ENCODE results near the gene PHF24.

Gene PHF24

DNA sequence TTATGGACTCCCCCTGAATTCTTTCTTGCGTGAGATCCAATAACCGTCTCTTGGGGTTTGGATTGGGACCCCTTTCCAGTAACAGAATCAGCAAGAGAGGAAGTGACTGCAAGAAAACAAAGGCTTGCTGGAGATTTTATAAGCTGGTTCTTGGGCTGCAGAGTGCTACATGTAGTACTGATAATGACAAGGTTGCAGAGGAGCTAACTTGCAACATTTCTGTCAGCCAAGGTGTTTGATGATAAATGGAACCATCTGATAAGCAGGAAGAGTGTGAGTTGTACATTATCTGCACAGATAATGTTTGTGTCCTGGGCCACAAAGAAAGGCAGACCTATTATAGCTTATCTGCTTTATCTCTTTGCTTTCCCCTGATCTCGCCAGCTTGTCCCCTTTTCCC is 68.6 kb downstream of the PHF24 start:
- Histone ChIP-seq H3K23ac (ENCODE audit: low read length in 2 of 2) (no peak overlapping the region), H3K18ac (ENCODE audit: low read depth in 1 of 2, low read length in 2 of 2) (no peak overlapping the region), H3K4me3 (ENCODE audit: insufficient read depth in 1 of 2, low read depth in 1 of 2, low read length in 2 of 2) (no peak overlapping the region), H4K8ac (ENCODE audit: low read length) (no peak overlapping the region), H4K91ac (ENCODE audit: low read length) (no peak overlapping the region), H3K4me1 (ENCODE audit: control insufficient read depth, insufficient read depth, low read depth, low read length) (peaks cover 1% of the 10 kb centered on the region), H3K9me3 (ENCODE audit: control insufficient read depth, low read length) (no peaks in the 10 kb centered on the region), H2AK5ac (ENCODE audit: low read length, severe bottlenecking) (no peak overlapping the region), H2BK15ac (ENCODE audit: low read depth, poor library complexity, severe bottlenecking) (no peak overlapping the region), H2AFZ (ENCODE audit: low read depth, low read length) (no peak overlapping the region), H3K36me3 (ENCODE audit: control insufficient read depth in 1 of 2, insufficient read depth in 2 of 2, low read depth in 1 of 2, low read length in 2 of 2) (peaks cover 14 to 45% of the 10 kb centered on the region in 2 experiments), H3K27ac (ENCODE audit: low read length, poor library complexity, severe bottlenecking) (no peak overlapping the region), H2BK5ac (ENCODE audit: low read depth, low read length, poor library complexity, severe bottlenecking) (no peak overlapping the region), H3K4ac (ENCODE audit: low read depth in 1 of 2, low read length in 2 of 2) (no peak overlapping the region), H3K79me1 (replicated peaks; ENCODE audit: low read length, poor library complexity, severe bottlenecking) (no peaks in the 10 kb centered on the region), H2BK120ac (ENCODE audit: low read depth, low read length) (no peak overlapping the region), H3K14ac (ENCODE audit: low read length in 2 of 2) (no peak overlapping the region), H2BK12ac (ENCODE audit: low read length in 2 of 2) (no peak overlapping the region), H3K4me2 (ENCODE audit: low read length, poor library complexity, severe bottlenecking) (no peak overlapping the region), H3K27me3 (ENCODE audit: control insufficient read depth in 1 of 2, insufficient read depth in 1 of 2, low read length in 2 of 2) (no peaks in the 10 kb centered on the region), H3K9ac (ENCODE audit: low read length) (no peak overlapping the region)
- DNase-seq, result no peak
- WGBS, result 75% methylated on average over 3 of the region's 3 CpGs

DNA sequence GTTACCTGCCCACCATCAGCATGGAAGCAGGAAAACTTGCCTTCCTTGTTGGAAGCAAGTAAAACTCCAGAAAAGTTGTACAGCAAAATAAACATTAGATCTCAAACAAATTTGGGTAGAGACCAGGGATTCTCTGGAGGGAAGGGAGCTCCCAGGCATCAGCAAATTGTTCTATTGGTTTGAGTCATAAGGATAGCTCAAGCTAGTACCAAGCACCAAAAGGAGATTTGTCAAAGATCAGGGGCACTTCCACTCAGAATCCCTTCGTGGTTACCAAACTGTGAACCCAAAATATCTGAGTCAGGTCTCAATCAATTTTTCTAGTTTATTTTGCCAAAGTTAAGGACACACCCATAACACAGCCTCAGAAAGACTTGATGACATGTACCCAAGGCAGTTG is 69.3 kb downstream of the PHF24 start:
- H3K4me2 ChIP-seq (ENCODE audit: low read length, poor library complexity, severe bottlenecking), result no peak overlapping the region
- H3K4me1 ChIP-seq (ENCODE audit: control insufficient read depth, insufficient read depth, low read depth, low read length), result peaks cover 1% of the 10 kb centered on the region
- no peaks in the 10 kb centered on the region for H3K9me3 ChIP-seq (ENCODE audit: control insufficient read depth, low read length)
- H4K8ac ChIP-seq (ENCODE audit: low read length), result no peak overlapping the region
- H3K14ac ChIP-seq (ENCODE audit: low read length in 2 of 2), result no peak overlapping the region
- peaks cover 12 to 41% of the 10 kb centered on the region in 2 experiments for H3K36me3 ChIP-seq (ENCODE audit: control insufficient read depth in 1 of 2, insufficient read depth in 2 of 2, low read depth in 1 of 2, low read length in 2 of 2)
- no peak overlapping the region for H3K27ac ChIP-seq (ENCODE audit: low read length, poor library complexity, severe bottlenecking)
- H2AFZ ChIP-seq (ENCODE audit: low read depth, low read length), result no peak overlapping the region
- no peak overlapping the region for H2BK15ac ChIP-seq (ENCODE audit: low read depth, poor library complexity, severe bottlenecking)
- H2AK5ac ChIP-seq (ENCODE audit: low read length, severe bottlenecking), result no peak overlapping the region
- WGBS, result 69% methylated on average over 1 of the region's 1 CpG
- no peak overlapping the region for H3K18ac ChIP-seq (ENCODE audit: low read depth in 1 of 2, low read length in 2 of 2)
- no peak overlapping the region for H3K9ac ChIP-seq (ENCODE audit: low read length)
- no peak overlapping the region for H3K4ac ChIP-seq (ENCODE audit: low read depth in 1 of 2, low read length in 2 of 2)
- H4K91ac ChIP-seq (ENCODE audit: low read length), result no peak overlapping the region
- H3K79me1 ChIP-seq (replicated peaks; ENCODE audit: low read length, poor library complexity, severe bottlenecking), result no peaks in the 10 kb centered on the region
- H2BK5ac ChIP-seq (ENCODE audit: low read depth, low read length, poor library complexity, severe bottlenecking), result no peak overlapping the region
- no peak for DNase-seq
- H2BK120ac ChIP-seq (ENCODE audit: low read depth, low read length), result no peak overlapping the region
- no peaks in the 10 kb centered on the region for H3K27me3 ChIP-seq (ENCODE audit: control insufficient read depth in 1 of 2, insufficient read depth in 1 of 2, low read length in 2 of 2)
- H3K23ac ChIP-seq (ENCODE audit: low read length in 2 of 2), result no peak overlapping the region
- no peak overlapping the region for H3K4me3 ChIP-seq (ENCODE audit: insufficient read depth in 1 of 2, low read depth in 1 of 2, low read length in 2 of 2)
- no peak overlapping the region for H2BK12ac ChIP-seq (ENCODE audit: low read length in 2 of 2)

DNA sequence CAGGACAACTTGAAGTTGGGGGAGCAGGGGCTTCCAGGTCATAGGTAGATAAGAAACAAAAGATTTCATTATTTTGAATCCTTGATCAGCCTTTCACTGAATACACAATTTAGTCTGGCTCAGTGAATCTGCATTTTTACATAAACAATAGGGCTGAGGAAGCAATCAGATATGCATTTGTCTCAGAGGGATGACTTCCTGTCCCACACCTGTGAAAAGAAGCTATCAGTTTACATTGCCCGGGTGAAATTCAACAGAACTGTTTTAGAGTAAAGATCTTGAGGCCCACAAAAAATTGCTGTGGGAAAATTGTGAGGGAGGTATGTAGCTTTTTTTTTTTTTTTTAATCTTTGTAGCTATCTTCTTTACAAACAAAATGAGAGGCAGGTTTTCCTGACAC is 69.8 kb downstream of the PHF24 start:
- H3K9ac ChIP-seq (ENCODE audit: low read length), result no peak overlapping the region
- no peak overlapping the region for H2AFZ ChIP-seq (ENCODE audit: low read depth, low read length)
- no peaks in the 10 kb centered on the region for H3K9me3 ChIP-seq (ENCODE audit: control insufficient read depth, low read length)
- no peak overlapping the region for H4K91ac ChIP-seq (ENCODE audit: low read length)
- H2BK12ac ChIP-seq (ENCODE audit: low read length in 2 of 2), result no peak overlapping the region
- H3K27me3 ChIP-seq (ENCODE audit: control insufficient read depth in 1 of 2, insufficient read depth in 1 of 2, low read length in 2 of 2), result no peaks in the 10 kb centered on the region
- H3K23ac ChIP-seq (ENCODE audit: low read length in 2 of 2), result no peak overlapping the region
- DNase-seq, result no peak
- H3K18ac ChIP-seq (ENCODE audit: low read depth in 1 of 2, low read length in 2 of 2), result no peak overlapping the region
- no peaks in the 10 kb centered on the region for H3K79me1 ChIP-seq (replicated peaks; ENCODE audit: low read length, poor library complexity, severe bottlenecking)
- H4K8ac ChIP-seq (ENCODE audit: low read length), result no peak overlapping the region
- H3K27ac ChIP-seq (ENCODE audit: low read length, poor library complexity, severe bottlenecking), result no peak overlapping the region
- no peak overlapping the region for H3K14ac ChIP-seq (ENCODE audit: low read length in 2 of 2)
- no peak overlapping the region for H3K4ac ChIP-seq (ENCODE audit: low read depth in 1 of 2, low read length in 2 of 2)
- peaks cover 9 to 40% of the 10 kb centered on the region in 2 experiments for H3K36me3 ChIP-seq (ENCODE audit: control insufficient read depth in 1 of 2, insufficient read depth in 2 of 2, low read depth in 1 of 2, low read length in 2 of 2)
- H2AK5ac ChIP-seq (ENCODE audit: low read length, severe bottlenecking), result no peak overlapping the region
- no peak overlapping the region for H3K4me2 ChIP-seq (ENCODE audit: low read length, poor library complexity, severe bottlenecking)
- H2BK15ac ChIP-seq (ENCODE audit: low read depth, poor library complexity, severe bottlenecking), result no peak overlapping the region
- WGBS, result 94% methylated on average over 1 of the region's 1 CpG
- H3K4me3 ChIP-seq (ENCODE audit: insufficient read depth in 1 of 2, low read depth in 1 of 2, low read length in 2 of 2), result no peak overlapping the region
- H3K4me1 ChIP-seq (ENCODE audit: control insufficient read depth, insufficient read depth, low read depth, low read length), result peaks cover 1% of the 10 kb centered on the region
- no peak overlapping the region for H2BK120ac ChIP-seq (ENCODE audit: low read depth, low read length)
- H2BK5ac ChIP-seq (ENCODE audit: low read depth, low read length, poor library complexity, severe bottlenecking), result no peak overlapping the region

DNA sequence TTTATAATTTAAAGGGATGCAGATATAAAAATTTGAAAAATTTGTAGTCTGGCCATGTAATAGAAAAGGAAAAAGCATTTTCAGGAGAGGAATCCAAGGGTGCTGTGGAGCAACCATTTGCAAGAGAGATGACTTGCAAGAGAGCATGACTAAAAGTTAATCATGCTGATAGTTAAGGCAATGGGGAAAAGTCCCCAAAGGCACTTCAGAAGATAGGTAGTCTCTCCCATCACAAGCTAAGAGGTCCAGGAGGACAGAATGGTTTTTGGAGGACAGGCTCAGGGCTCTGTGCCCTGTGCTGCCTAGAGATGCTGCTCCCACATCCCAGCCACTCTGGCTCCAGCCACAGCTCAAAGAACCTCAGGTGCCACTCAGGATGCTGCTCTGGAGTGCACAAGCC is 70.3 kb downstream of the PHF24 start:
- Histone ChIP-seq H2BK12ac (ENCODE audit: low read length in 2 of 2) (no peak overlapping the region), H3K14ac (ENCODE audit: low read length in 2 of 2) (no peak overlapping the region), H4K8ac (ENCODE audit: low read length) (no peak overlapping the region), H2AK5ac (ENCODE audit: low read length, severe bottlenecking) (no peak overlapping the region), H2AFZ (ENCODE audit: low read depth, low read length) (no peak overlapping the region), H3K4me2 (ENCODE audit: low read length, poor library complexity, severe bottlenecking) (no peak overlapping the region), H3K27ac (ENCODE audit: low read length, poor library complexity, severe bottlenecking) (no peak overlapping the region), H3K79me1 (replicated peaks; ENCODE audit: low read length, poor library complexity, severe bottlenecking) (no peaks in the 10 kb centered on the region), H2BK120ac (ENCODE audit: low read depth, low read length) (no peak overlapping the region), H3K27me3 (ENCODE audit: control insufficient read depth in 1 of 2, insufficient read depth in 1 of 2, low read length in 2 of 2) (no peaks in the 10 kb centered on the region), H3K9ac (ENCODE audit: low read length) (no peak overlapping the region), H3K9me3 (ENCODE audit: control insufficient read depth, low read length) (no peaks in the 10 kb centered on the region), H3K4me1 (ENCODE audit: control insufficient read depth, insufficient read depth, low read depth, low read length) (peaks cover 1% of the 10 kb centered on the region), H4K91ac (ENCODE audit: low read length) (no peak overlapping the region), H2BK5ac (ENCODE audit: low read depth, low read length, poor library complexity, severe bottlenecking) (no peak overlapping the region), H3K18ac (ENCODE audit: low read depth in 1 of 2, low read length in 2 of 2) (no peak overlapping the region), H2BK15ac (ENCODE audit: low read depth, poor library complexity, severe bottlenecking) (no peak overlapping the region), H3K4me3 (ENCODE audit: insufficient read depth in 1 of 2, low read depth in 1 of 2, low read length in 2 of 2) (no peak overlapping the region), H3K36me3 (ENCODE audit: control insufficient read depth in 1 of 2, insufficient read depth in 2 of 2, low read depth in 1 of 2, low read length in 2 of 2) (peaks cover 9 to 45% of the 10 kb centered on the region in 2 experiments), H3K23ac (ENCODE audit: low read length in 2 of 2) (no peak overlapping the region), H3K4ac (ENCODE audit: low read depth in 1 of 2, low read length in 2 of 2) (no peak overlapping the region)
- no peak for DNase-seq

All from mesenchymal stem cell (in vitro differentiated cells and primary cell).